GM11168 (cell line): Measurements from ENCODE around the gene VAPB.
"Not testable (repeated sequence)": the region's sequence is repeated elsewhere in the genome, so short reads cannot be mapped to it uniquely, and the experiment has no call there.

ENCODE experiments used
- in situ Hi-C: fragments of 300-500 bp; cut with MboI; formaldehyde crosslinking; loops from one replicate; pipeline ENCODE4 v1.12.0; 2022; ENCODE audit warnings: low sequenced_read_pairs; ENCODE audit not compliant: unreplicated experiment

VAPB gene

GRCh38 chr20:58388882-58389323 is at the start of gene VAPB:
TSS of gene VAPB (plus strand) at chr20:58389229. CDS start at chr20:58389460, 231 bp downstream.
- in situ Hi-C loops, result no loop called here

GRCh38 chr20:58339741-58340140 is 49.3 kb upstream of the VAPB start:
- in situ Hi-C loops, result loop anchor here (10.0 kb wide), 1 partner anchor 725 kb away; no protein-coding TSS in a partner anchor

- in situ Hi-C loops, result no loop called here
Measured at GRCh38 chr20:58340151-58340550, 48.9 kb upstream of the VAPB start.

- in situ Hi-C loops, result no loop called here
Measured at GRCh38 chr20:58340853-58341252, 48.2 kb upstream of the VAPB start.

- in situ Hi-C loops, result no loop called here
Measured at GRCh38 chr20:58342104-58342945, 46.7 kb upstream of the VAPB start.

- in situ Hi-C loops, result no loop called here
Measured at GRCh38 chr20:58344741-58345140, 44.3 kb upstream of the VAPB start.

- in situ Hi-C loops, result no loop called here
Measured at GRCh38 chr20:58349570-58349969, 39.5 kb upstream of the VAPB start.

- in situ Hi-C loops, result no loop called here
Measured at GRCh38 chr20:58352468-58352867, 36.6 kb upstream of the VAPB start.

- in situ Hi-C loops, result no loop called here
Measured at GRCh38 chr20:58359441-58359840, 29.6 kb upstream of the VAPB start.

GRCh38 chr20:58360936-58361335 is 28.1 kb upstream of the VAPB start:
- in situ Hi-C loops, result no loop called here

- in situ Hi-C loops, result no loop called here
Measured at GRCh38 chr20:58361481-58362205, 27.4 kb upstream of the VAPB start.

GRCh38 chr20:58362206-58362516 is 26.9 kb upstream of the VAPB start:
- in situ Hi-C loops, result no loop called here

GRCh38 chr20:58362970-58363369 is 26.1 kb upstream of the VAPB start:
- in situ Hi-C loops, result no loop called here

GRCh38 chr20:58366866-58367265 is 22.2 kb upstream of the VAPB start:
- in situ Hi-C loops, result no loop called here

GRCh38 chr20:58372806-58373205 is 16.2 kb upstream of the VAPB start:
- in situ Hi-C loops, result no loop called here

GRCh38 chr20:58373296-58373695 is 15.7 kb upstream of the VAPB start:
- in situ Hi-C loops, result not testable (repeated sequence)

- in situ Hi-C loops, result no loop called here
Measured at GRCh38 chr20:58374027-58374850, 14.8 kb upstream of the VAPB start.

GRCh38 chr20:58374906-58375758 is 13.9 kb upstream of the VAPB start:
- in situ Hi-C loops, result no loop called here

- in situ Hi-C loops, result no loop called here
Measured at GRCh38 chr20:58375759-58376352, 13.2 kb upstream of the VAPB start.
